Measurements from ENCODE around the gene TEKTIP1. TPM values are rescaled to one million over a fixed set of nuclear protein-coding genes. Genes with fewer than 3 reads are reported as not detected.
"Not testable (repeated sequence)": the region's sequence is repeated elsewhere in the genome, so short reads cannot be mapped to it uniquely, and the experiment has no call there.

The TEKTIP1 gene
- total and polyA plus RNA-seq, 2 experiments from 2014 or later = 5.4 to 5.9 TPM

- Histone ChIP-seq H3K9me3 (ENCODE audit: low read depth) (no peaks in the 10 kb centered on the region), H3K27me3 (no peaks in the 10 kb centered on the region), H3K27ac (no peak overlapping the region), H3K4me1 (ENCODE audit: low read depth) (no peaks in the 10 kb centered on the region), H3K4me3 (no peak overlapping the region), H3K36me3 (peaks cover 36% of the 10 kb centered on the region)
- TF ChIP-seq CTCF (IDR thresholded peaks at IDR 0.05; ENCODE audit: low read depth, low read length) = no peak
- no peak for DNase-seq (ENCODE audit: low read depth in 1 of 2, low spot score in 1 of 2)
Measured at GRCh38 chr19:3528539-3529211, 10.3 kb upstream of the TEKTIP1 start.

- H3K27me3 ChIP-seq; H3K4me1 ChIP-seq (ENCODE audit: low read depth); H3K9me3 ChIP-seq (ENCODE audit: low read depth); H3K4me3 ChIP-seq; H3K27ac ChIP-seq; DNase-seq (ENCODE audit: low read depth in 1 of 2, low spot score in 1 of 2): not testable (repeated sequence)
- H3K36me3 ChIP-seq = peaks cover 33% of the 10 kb centered on the region
Measured at GRCh38 chr19:3529299-3529698, 9.7 kb upstream of the TEKTIP1 start.

- no peak for TF ChIP-seq CTCF (IDR thresholded peaks at IDR 0.05; ENCODE audit: low read depth, low read length)
- no peak overlapping the region for H3K27ac ChIP-seq
- H3K4me1 ChIP-seq (ENCODE audit: low read depth) = no peaks in the 10 kb centered on the region
- H3K36me3 ChIP-seq = peaks cover 38% of the 10 kb centered on the region
- no peaks in the 10 kb centered on the region for H3K9me3 ChIP-seq (ENCODE audit: low read depth)
- H3K4me3 ChIP-seq = no peak overlapping the region
- DNase-seq (ENCODE audit: low read depth in 1 of 2, low spot score in 1 of 2) = no peak
- H3K27me3 ChIP-seq = no peaks in the 10 kb centered on the region
Measured at GRCh38 chr19:3530389-3530788, 8.6 kb upstream of the TEKTIP1 start.

GRCh38 chr19:3531716-3532115 lies 7.3 kb upstream of the TEKTIP1 start:
- no peak overlapping the region for H3K27ac ChIP-seq
- H3K9me3 ChIP-seq (ENCODE audit: low read depth) = no peaks in the 10 kb centered on the region
- H3K27me3 ChIP-seq = no peaks in the 10 kb centered on the region
- H3K36me3 ChIP-seq = peaks cover 34% of the 10 kb centered on the region
- no peak for TF ChIP-seq CTCF (IDR thresholded peaks at IDR 0.05; ENCODE audit: low read depth, low read length)
- H3K4me1 ChIP-seq (ENCODE audit: low read depth) = no peaks in the 10 kb centered on the region
- DNase-seq (ENCODE audit: low read depth in 1 of 2, low spot score in 1 of 2) = no peak
- H3K4me3 ChIP-seq = no peak overlapping the region

- Histone ChIP-seq H3K9me3 (ENCODE audit: low read depth) (no peaks in the 10 kb centered on the region), H3K4me3 (no peak overlapping the region), H3K4me1 (ENCODE audit: low read depth) (no peaks in the 10 kb centered on the region), H3K36me3 (peaks cover 29% of the 10 kb centered on the region), H3K27ac (no peak overlapping the region), H3K27me3 (no peaks in the 10 kb centered on the region)
- TF ChIP-seq CTCF (IDR thresholded peaks at IDR 0.05; ENCODE audit: low read depth, low read length) = no peak
- no peak for DNase-seq (ENCODE audit: low read depth in 1 of 2, low spot score in 1 of 2)
Measured at GRCh38 chr19:3532154-3532786, 6.7 kb upstream of the TEKTIP1 start.

- H3K4me3 ChIP-seq = no peak overlapping the region
- H3K4me1 ChIP-seq (ENCODE audit: low read depth) = no peaks in the 10 kb centered on the region
- no peaks in the 10 kb centered on the region for H3K27me3 ChIP-seq
- no peak for DNase-seq (ENCODE audit: low read depth in 1 of 2, low spot score in 1 of 2)
- H3K36me3 ChIP-seq = peaks cover 22% of the 10 kb centered on the region
- no peak overlapping the region for H3K27ac ChIP-seq
- TF ChIP-seq CTCF (IDR thresholded peaks at IDR 0.05; ENCODE audit: low read depth, low read length) = no peak
- H3K9me3 ChIP-seq (ENCODE audit: low read depth) = no peaks in the 10 kb centered on the region
Measured at GRCh38 chr19:3533033-3533432, 5.9 kb upstream of the TEKTIP1 start.

All from cardiac muscle cell (in vitro differentiated cells and primary cell).